GM12873 (cell line): ENCODE data around the gene KCNIP1.

Experiments
- TF ChIP-seq, protein P1 (sequence below): IDR thresholded peaks from 2 replicates; pipeline ENCODE4 v1.5.1; 2012; ENCODE audit warnings: low read depth, mild to moderate bottlenecking, moderate library complexity, low read length, control low read depth; ENCODE audit not compliant: insufficient read depth; ENCODE audit errors: missing control alignments

Gene KCNIP1

DNA sequence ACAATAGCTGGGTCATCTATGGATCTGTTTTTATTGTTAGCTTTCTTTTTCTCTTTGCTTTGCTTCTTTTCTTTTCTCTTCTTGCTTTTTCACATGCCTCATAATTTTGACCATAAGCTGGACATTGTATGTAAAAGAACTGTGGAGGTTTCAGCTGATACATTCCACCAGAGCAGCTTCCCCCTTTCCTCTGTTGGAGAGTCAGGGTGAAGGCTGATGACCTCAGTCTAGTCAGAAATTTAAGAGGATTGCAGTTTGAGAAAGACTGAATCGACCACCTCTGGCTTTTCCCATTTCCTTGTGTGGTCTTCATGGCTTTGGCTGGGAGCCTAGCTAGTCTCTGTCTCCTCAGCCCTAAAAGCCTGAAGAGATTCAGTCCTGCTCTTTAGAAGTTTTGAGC lies 42.0 kb downstream of the KCNIP1 start:
- TF ChIP-seq, protein P1, sequence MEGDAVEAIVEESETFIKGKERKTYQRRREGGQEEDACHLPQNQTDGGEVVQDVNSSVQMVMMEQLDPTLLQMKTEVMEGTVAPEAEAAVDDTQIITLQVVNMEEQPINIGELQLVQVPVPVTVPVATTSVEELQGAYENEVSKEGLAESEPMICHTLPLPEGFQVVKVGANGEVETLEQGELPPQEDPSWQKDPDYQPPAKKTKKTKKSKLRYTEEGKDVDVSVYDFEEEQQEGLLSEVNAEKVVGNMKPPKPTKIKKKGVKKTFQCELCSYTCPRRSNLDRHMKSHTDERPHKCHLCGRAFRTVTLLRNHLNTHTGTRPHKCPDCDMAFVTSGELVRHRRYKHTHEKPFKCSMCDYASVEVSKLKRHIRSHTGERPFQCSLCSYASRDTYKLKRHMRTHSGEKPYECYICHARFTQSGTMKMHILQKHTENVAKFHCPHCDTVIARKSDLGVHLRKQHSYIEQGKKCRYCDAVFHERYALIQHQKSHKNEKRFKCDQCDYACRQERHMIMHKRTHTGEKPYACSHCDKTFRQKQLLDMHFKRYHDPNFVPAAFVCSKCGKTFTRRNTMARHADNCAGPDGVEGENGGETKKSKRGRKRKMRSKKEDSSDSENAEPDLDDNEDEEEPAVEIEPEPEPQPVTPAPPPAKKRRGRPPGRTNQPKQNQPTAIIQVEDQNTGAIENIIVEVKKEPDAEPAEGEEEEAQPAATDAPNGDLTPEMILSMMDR = no peak

DNA sequence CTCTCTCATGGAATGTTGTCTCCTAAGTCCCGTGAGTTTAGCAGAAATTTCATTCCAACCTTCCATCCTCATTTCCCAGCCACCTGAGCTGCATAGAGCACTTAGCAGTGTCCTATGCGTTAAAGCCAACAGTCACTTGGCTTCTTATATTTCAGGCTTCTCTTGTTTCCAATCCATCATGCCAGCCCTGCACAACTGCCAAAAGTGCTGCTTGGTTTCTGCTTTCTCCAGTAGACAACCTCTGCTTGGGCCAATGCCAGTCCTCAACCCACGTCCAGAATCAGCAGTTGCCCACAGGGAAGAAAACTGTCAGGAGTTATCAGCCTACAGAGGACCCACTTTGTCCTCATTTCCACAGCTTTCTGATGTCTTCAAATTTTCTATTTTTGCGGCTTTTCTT lies 42.5 kb downstream of the KCNIP1 start:
- TF ChIP-seq, protein P1 = no peak

DNA sequence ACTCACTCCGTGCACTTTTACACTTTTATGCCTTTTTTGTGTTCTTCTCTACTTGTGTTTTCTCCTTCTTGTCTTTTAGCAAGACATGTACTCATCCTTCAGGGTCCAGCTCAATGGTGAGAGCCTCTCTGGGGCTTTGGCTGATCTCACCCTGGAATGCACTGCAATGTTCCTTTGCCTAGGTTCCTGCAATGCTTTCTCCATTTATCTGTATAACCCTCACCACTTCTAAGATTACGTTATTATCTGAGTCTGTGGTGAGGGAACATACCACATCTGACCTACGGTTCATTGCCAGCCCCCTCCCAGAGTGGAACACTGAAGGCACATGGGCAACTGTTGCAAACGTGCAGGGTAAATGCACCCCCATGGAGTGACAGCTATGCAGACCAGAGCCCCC lies 47.3 kb downstream of the KCNIP1 start:
- TF ChIP-seq, protein P1 = no peak

DNA sequence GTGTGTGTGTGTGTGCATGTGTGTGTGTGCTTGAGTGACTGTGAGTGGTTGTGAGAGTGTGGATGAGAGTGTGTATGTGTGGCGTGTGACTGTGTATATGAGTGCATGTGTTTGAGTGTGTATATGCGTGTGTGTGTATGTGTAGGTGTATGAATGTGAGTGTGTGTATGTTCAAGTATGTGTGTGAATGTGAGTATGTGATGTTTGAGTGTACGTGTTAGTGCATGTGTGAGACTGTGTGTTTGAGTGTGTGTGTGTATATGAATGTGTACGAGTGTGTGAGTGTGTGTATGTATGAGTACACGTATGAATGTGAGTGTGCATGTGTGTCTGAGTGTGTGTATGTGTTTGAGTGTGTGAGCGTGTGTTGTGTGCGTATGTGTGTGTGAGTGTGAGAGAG lies 47.8 kb downstream of the KCNIP1 start:
- TF ChIP-seq, protein P1 = no peak

DNA sequence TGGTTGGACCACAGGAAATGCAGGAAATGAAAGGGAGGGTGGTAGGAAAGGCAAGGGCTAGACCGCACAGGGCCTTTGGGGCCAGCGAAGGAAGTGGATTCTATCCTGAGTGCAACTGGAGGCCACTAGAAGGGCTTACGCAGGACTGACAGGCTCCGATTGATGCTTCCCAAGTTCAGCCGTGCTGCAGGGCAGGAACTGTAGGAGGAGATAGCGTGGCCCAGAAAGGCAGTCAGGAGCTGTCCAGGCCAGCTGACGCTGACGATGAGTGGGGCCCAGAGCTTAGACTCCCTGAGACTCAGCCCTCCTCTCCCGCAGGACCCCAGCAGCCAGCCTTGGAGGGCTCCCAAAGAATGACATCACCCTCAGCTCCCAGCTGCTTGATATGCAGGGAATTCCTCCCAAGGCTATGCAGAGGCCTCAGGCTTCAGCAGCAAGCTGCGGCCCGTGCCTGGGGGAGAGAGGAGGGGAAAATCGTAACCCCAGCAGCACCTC lies 48.8 kb downstream of the KCNIP1 start:
- TF ChIP-seq, protein P1 = no peak

DNA sequence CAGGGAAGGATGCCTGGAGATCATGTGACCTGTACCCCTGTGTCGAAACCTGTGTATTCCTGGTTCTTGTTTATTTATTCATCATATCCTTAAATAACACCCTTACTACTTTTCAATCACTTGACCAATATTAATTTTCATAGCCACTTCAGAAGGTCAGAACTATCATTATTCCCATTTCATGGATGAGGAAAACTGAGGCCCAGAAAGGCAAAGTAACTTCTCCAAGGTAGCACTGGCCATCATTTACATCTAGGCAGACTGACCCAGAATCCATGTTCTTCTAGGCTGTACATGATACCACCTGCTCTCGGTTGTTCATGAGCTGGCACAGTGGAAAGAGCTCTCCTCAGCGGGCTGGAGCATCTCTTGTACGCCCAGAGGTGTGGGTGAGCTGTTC lies 49.4 kb downstream of the KCNIP1 start:
- TF ChIP-seq, protein P1 = no peak

DNA sequence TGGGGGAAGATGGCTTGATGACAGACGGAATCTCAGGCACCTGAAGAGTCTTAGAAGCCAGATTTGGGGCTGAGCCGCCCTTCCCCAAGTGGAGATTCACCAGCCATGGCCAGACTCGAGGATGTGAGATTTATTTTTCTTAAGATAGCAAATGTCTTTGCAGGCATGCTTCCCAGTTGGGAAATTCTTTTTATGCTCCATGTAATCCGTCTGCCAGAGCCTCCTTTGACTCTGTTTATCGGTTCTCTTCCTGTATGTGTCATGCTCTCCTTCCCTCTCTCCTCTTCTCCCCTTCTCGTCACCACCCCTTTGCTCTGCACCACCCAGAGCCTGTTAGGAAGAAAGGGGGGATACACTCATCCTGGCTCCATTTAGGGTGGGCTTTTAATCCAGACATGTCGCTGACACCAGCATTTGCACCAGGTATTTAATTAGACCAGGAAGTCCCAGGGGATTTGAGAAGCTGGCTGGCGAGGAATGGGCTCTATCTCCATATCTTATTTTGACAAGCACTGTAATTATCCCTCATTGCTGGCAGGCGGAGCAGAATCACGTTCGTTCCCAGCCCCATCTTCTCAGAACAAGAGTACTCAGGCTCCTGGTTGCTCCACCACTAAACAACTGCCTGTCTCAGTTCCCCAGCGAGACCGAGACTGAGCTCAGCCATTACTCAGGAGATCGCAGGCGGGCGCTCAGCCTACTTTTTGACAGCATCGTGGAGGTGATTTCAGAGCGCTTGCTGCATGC lies 50.9 kb downstream of the KCNIP1 start:
- TF ChIP-seq, protein P1 = no peak
